H9 (cell line): ENCODE measurements around the gene PCNX2. TPM values are rescaled to one million over a fixed set of nuclear protein-coding genes. Genes with fewer than 3 reads are reported as not detected.
"Not testable (repeated sequence)": the region's sequence is repeated elsewhere in the genome, so short reads cannot be mapped to it uniquely, and the experiment has no call there.

ENCODE experiments used
- DNase-seq: peaks from one replicate; pipeline ENCODE4 v3.0.0-alpha.2; 2017
- H2AFZ ChIP-seq: one replicate; pipeline ENCODE4 v1.6.1; 2013; ENCODE audit warnings: mild to moderate bottlenecking, low read length, control low read depth, moderate library complexity
- H2AK5ac ChIP-seq: 2 replicates; pipeline ENCODE4 v1.6.1; 2013; ENCODE audit warnings: low read length, control low read depth, mixed read lengths; ENCODE audit not compliant: insufficient read length
- H2BK120ac ChIP-seq: one replicate; pipeline ENCODE4 v1.6.1; 2013; ENCODE audit warnings: low read depth, mild to moderate bottlenecking, low read length, control low read depth, inconsistent platforms; ENCODE audit not compliant: poor library complexity, severe bottlenecking
- H2BK12ac ChIP-seq: 2 replicates; pipeline ENCODE4 v1.6.1; 2013; ENCODE audit warnings: low read length, control low read depth, mixed read lengths, low read depth; ENCODE audit not compliant: insufficient read length
- H2BK15ac ChIP-seq: 2 replicates; pipeline ENCODE4 v1.6.1; 2013; ENCODE audit warnings: low read depth, low read length, control low read depth
- H2BK20ac ChIP-seq: one replicate; pipeline ENCODE4 v1.6.1; 2013; ENCODE audit warnings: low read depth, mild to moderate bottlenecking, low read length, control low read depth, inconsistent platforms; ENCODE audit not compliant: poor library complexity, severe bottlenecking
- H2BK5ac ChIP-seq: 2 replicates; pipeline ENCODE4 v1.6.1; 2013; ENCODE audit warnings: low read length, control low read depth, mixed read lengths; ENCODE audit not compliant: insufficient read length
- H3K14ac ChIP-seq: 2 replicates; pipeline ENCODE4 v1.6.1; 2013; ENCODE audit warnings: low read length, control low read depth; ENCODE audit not compliant: insufficient read depth
- H3K18ac ChIP-seq: 2 replicates; pipeline ENCODE4 v1.6.1; 2013; ENCODE audit warnings: low read depth, mild to moderate bottlenecking, mixed read lengths, low read length, control low read depth; ENCODE audit not compliant: insufficient read length
- H3K23ac ChIP-seq: 2 replicates; pipeline ENCODE4 v1.6.1; 2013; ENCODE audit warnings: low read length, control low read depth, mixed read lengths, low read depth; ENCODE audit not compliant: insufficient read length
- H3K23me2 ChIP-seq: 2 replicates; pipeline ENCODE4 v1.6.1; 2013; ENCODE audit warnings: low read depth, mild to moderate bottlenecking, mixed read lengths, low read length, control low read depth; ENCODE audit not compliant: insufficient read length, poor library complexity, severe bottlenecking
- H3K27ac ChIP-seq: 2 replicates; pipeline ENCODE4 v1.5.1; 2013; ENCODE audit warnings: low read length, control low read depth, mixed read lengths, low read depth; ENCODE audit not compliant: insufficient read length
- H3K27me3 ChIP-seq: 2 replicates; pipeline ENCODE4 v1.6.1; 2013; ENCODE audit warnings: low read length, control low read depth, inconsistent platforms; ENCODE audit not compliant: insufficient read depth
- H3K4ac ChIP-seq: 2 replicates; pipeline ENCODE4 v1.6.1; 2013; ENCODE audit warnings: low read depth, mild to moderate bottlenecking, control low read depth, inconsistent platforms, low read length, moderate library complexity
- H3K4me1 ChIP-seq: 2 replicates; pipeline ENCODE4 v1.6.1; 2013; ENCODE audit warnings: low read length, control low read depth, inconsistent platforms; ENCODE audit not compliant: insufficient read depth
- H3K4me2 ChIP-seq: 2 replicates; pipeline ENCODE4 v1.6.1; 2013; ENCODE audit warnings: low read length, control low read depth, mixed read lengths; ENCODE audit not compliant: insufficient read length, insufficient read depth
- H3K56ac ChIP-seq: 2 replicates; pipeline ENCODE4 v1.6.1; 2013; ENCODE audit warnings: low read depth, mild to moderate bottlenecking, mixed read lengths, low read length, control low read depth; ENCODE audit not compliant: insufficient read length
- H3K79me1 ChIP-seq: 2 replicates; pipeline ENCODE4 v1.6.1; 2013; ENCODE audit warnings: low read depth, mild to moderate bottlenecking, moderate library complexity, low read length, control low read depth, inconsistent platforms; ENCODE audit not compliant: insufficient read depth, poor library complexity, severe bottlenecking
- H3K79me2 ChIP-seq: 2 replicates; pipeline ENCODE4 v1.6.1; 2013; ENCODE audit warnings: low read length, control low read depth, inconsistent platforms; ENCODE audit not compliant: insufficient read depth
- H3K9ac ChIP-seq: 2 replicates; pipeline ENCODE4 v1.6.1; 2013; ENCODE audit warnings: low read length, control low read depth, mixed read lengths; ENCODE audit not compliant: insufficient read length; ENCODE audit errors: extremely low read depth
- H3K9me3 ChIP-seq: one replicate; pipeline ENCODE4 v1.6.1; 2013; ENCODE audit warnings: low read depth, low read length, inconsistent platforms; ENCODE audit not compliant: control insufficient read depth
- H3T11ph ChIP-seq: one replicate; pipeline ENCODE4 v1.6.1; 2013; ENCODE audit warnings: mild to moderate bottlenecking, low read length, control low read depth, inconsistent platforms
- H4K20me1 ChIP-seq: one replicate; pipeline ENCODE4 v1.6.1; 2013; ENCODE audit not compliant: control insufficient read depth, insufficient read length, insufficient read depth
- H4K5ac ChIP-seq: 2 replicates; pipeline ENCODE4 v1.6.1; 2013; ENCODE audit warnings: low read depth, mild to moderate bottlenecking, mixed read lengths, low read length, control low read depth; ENCODE audit not compliant: insufficient read length
- H4K8ac ChIP-seq: replicated peaks from 2 replicates; pipeline ENCODE4 v1.6.1; 2013; ENCODE audit warnings: low read length, control low read depth, mixed read lengths, low read depth; ENCODE audit not compliant: insufficient read length
- H4K91ac ChIP-seq: 2 replicates; pipeline ENCODE4 v1.6.1; 2013; ENCODE audit warnings: low read depth, mild to moderate bottlenecking, moderate library complexity, mixed read lengths, low read length, control low read depth; ENCODE audit not compliant: insufficient read length
- H3K27ac Mint-ChIP-seq, 3 experiments: 2 replicates in 2 of 3; 3 replicates in 1 of 3; pipeline ENCODE4 v1.8.0; 2020 to 2021; ENCODE audit warnings: mixed read lengths in 3 of 3, mild to moderate bottlenecking in 1 of 3, moderate library complexity in 1 of 3
- H3K27me3 Mint-ChIP-seq: 2 replicates; pipeline ENCODE4 v1.8.0; 2021; ENCODE audit warnings: low read depth, mild to moderate bottlenecking, moderate library complexity, mixed read lengths
- H3K36me3 Mint-ChIP-seq, 3 experiments: 2 replicates in 2 of 3; 3 replicates in 1 of 3; pipeline ENCODE4 v1.8.0; 2020 to 2021; ENCODE audit warnings: low read depth in 3 of 3, mixed read lengths in 3 of 3; ENCODE audit not compliant: insufficient read depth in 1 of 3
- H3K4me1 Mint-ChIP-seq, 2 experiments: 2 replicates each; pipeline ENCODE4 v1.8.0; 2020; ENCODE audit warnings: mixed read lengths in 2 of 2
- H3K4me3 Mint-ChIP-seq, 2 experiments: 2 replicates in 1 of 2; 3 replicates in 1 of 2; pipeline ENCODE4 v1.8.0; 2020 to 2021; ENCODE audit warnings: mild to moderate bottlenecking in 2 of 2, mixed read lengths in 2 of 2, moderate library complexity in 1 of 2
- H3K9me3 Mint-ChIP-seq, 2 experiments: 2 replicates in 1 of 2; 3 replicates in 1 of 2; pipeline ENCODE4 v1.8.0; 2020; ENCODE audit warnings: mild to moderate bottlenecking in 2 of 2, mixed read lengths in 2 of 2, moderate library complexity in 1 of 2
- WGBS: extraction: QIAGEN DNeasy Blood & Tissue Kit; methylation state at CpG from one replicate; pipeline ENCODE4 v1.1.7; 2013; ENCODE audit warnings: missing lambda C conversion rate, low lambda C conversion rate, mixed read lengths; ENCODE audit not compliant: insufficient read length; ENCODE audit errors: extremely low coverage; 5-methylcytosine and 5-hydroxymethylcytosine counted together
- total RNA-seq: library from RNA; stranded (reverse); gene quantifications from 2 replicates; pipeline ENCODE4 v1.2.1, GENCODE V29; 2021
- TF ChIP-seq, protein P1 (sequence below): fragments of 200-600 bp; sonication (generic); conservative IDR thresholded peaks from 3 replicates; pipeline ENCODE4 v1.8.0; 2021; ENCODE audit warnings: antibody characterized with exemption, mild to moderate bottlenecking

PCNX2 gene
- total RNA-seq, 1 experiment from 2014 or later: 45.1 TPM

DNA sequence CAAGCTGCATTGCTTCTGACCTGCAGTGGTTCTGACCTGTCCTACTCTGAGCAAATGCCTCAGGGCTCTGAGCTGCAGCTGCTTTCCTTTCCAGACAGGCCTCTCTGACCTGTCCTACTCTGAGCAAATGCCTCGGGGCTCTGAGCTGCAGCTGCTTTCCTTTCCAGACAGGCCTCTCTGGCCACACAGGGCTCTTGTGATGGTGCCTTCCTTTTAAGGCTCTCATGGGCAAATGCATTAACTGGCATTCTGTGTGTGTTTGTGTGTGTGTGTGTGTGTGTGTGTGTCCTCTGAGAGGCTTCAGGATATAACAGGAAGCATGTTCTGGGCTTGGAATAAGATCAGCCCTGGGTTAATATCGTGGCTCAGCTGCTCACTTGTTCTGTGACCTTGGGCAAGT lies 213.8 kb downstream of the PCNX2 start:
- Histone ChIP-seq H2BK15ac (no peak overlapping the region), H3K14ac (no peak overlapping the region), H4K91ac (no peak overlapping the region), H2BK120ac (no peak overlapping the region), H3K79me1 (no peaks in the 10 kb centered on the region), H3K79me2 (no peaks in the 10 kb centered on the region), H2AFZ (no peak overlapping the region), H3K18ac (no peak overlapping the region), H3K9ac (no peak overlapping the region), H4K20me1 (no peaks in the 10 kb centered on the region), H3K4me2 (no peak overlapping the region), H3K27ac (no peak overlapping the region), H3K27me3 (no peaks in the 10 kb centered on the region), H3K56ac (no peak overlapping the region), H2AK5ac (no peak overlapping the region), H3K9me3 (no peaks in the 10 kb centered on the region), H2BK20ac (no peak overlapping the region), H3K23ac (no peak overlapping the region), H4K5ac (no peak overlapping the region), H2BK12ac (no peak overlapping the region), H3K23me2 (no peaks in the 10 kb centered on the region), H3T11ph (no peak overlapping the region), H4K8ac (no peak overlapping the region), H2BK5ac (no peak overlapping the region), H3K4ac (no peak overlapping the region), H3K4me1 (no peaks in the 10 kb centered on the region)
- Mint-ChIP-seq H3K36me3 (peaks cover 10 to 12% (median 11%) of the 10 kb centered on the region in 3 experiments; a peak in 6 of 7 replicates), H3K4me1 (peaks cover 6% of the 10 kb centered on the region in 2 experiments; a peak in 3 of 4 replicates), H3K27ac (no peak overlapping the region), H3K4me3 (no peak overlapping the region), H3K27me3 (no peaks in the 10 kb centered on the region), H3K9me3 (no peaks in the 10 kb centered on the region)
- DNase-seq: no peak
- TF ChIP-seq, protein P1, sequence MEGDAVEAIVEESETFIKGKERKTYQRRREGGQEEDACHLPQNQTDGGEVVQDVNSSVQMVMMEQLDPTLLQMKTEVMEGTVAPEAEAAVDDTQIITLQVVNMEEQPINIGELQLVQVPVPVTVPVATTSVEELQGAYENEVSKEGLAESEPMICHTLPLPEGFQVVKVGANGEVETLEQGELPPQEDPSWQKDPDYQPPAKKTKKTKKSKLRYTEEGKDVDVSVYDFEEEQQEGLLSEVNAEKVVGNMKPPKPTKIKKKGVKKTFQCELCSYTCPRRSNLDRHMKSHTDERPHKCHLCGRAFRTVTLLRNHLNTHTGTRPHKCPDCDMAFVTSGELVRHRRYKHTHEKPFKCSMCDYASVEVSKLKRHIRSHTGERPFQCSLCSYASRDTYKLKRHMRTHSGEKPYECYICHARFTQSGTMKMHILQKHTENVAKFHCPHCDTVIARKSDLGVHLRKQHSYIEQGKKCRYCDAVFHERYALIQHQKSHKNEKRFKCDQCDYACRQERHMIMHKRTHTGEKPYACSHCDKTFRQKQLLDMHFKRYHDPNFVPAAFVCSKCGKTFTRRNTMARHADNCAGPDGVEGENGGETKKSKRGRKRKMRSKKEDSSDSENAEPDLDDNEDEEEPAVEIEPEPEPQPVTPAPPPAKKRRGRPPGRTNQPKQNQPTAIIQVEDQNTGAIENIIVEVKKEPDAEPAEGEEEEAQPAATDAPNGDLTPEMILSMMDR: no peak
- no CpG with 5 or more reads among the region's 2 CpGs for WGBS

DNA sequence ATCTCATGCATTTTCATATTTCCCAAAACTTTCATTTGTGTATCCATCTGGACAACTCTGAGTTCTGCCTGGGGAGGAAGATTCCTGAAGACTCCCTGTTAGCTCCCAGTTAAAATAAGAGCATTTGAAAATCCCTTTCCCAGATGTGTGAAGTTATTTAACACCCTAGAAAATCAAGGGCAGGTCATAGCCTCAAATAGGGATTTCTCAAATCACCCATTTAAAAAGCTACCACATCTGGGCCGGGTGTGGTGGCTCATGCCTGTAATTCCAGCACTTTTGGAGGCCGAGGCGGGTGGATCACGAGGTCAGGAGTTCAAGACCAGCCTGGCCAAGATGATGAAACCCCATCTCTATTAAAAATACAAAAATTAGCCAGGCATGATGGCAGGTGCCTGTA lies 214.7 kb downstream of the PCNX2 start:
- peaks cover 5 to 10% (median 6%) of the 10 kb centered on the region in 3 experiments; a peak in 6 of 7 replicates for H3K36me3 Mint-ChIP-seq
- H2AFZ ChIP-seq, H2BK20ac ChIP-seq, H3K23ac ChIP-seq, H2BK12ac ChIP-seq, H3K4me1 Mint-ChIP-seq, H3K4me2 ChIP-seq, DNase-seq, H3K23me2 ChIP-seq, H3K27ac Mint-ChIP-seq, H2BK15ac ChIP-seq, H3T11ph ChIP-seq, H3K27me3 ChIP-seq, H4K8ac ChIP-seq, H3K79me1 ChIP-seq, H3K56ac ChIP-seq, H3K4me3 Mint-ChIP-seq, H3K4me1 ChIP-seq, H3K27ac ChIP-seq, H4K91ac ChIP-seq, H2BK120ac ChIP-seq, H3K4ac ChIP-seq, H2AK5ac ChIP-seq, H3K27me3 Mint-ChIP-seq, H2BK5ac ChIP-seq, H4K20me1 ChIP-seq, H3K9me3 Mint-ChIP-seq, H4K5ac ChIP-seq, H3K79me2 ChIP-seq, H3K9me3 ChIP-seq, H3K9ac ChIP-seq, H3K18ac ChIP-seq, H3K14ac ChIP-seq: not testable (repeated sequence)
- no CpG with 5 or more reads among the region's 4 CpGs for WGBS
